ENCODE data around the gene CA9. TPM values are rescaled to one million over a fixed set of nuclear protein-coding genes. Genes with fewer than 3 reads are reported as not detected.

CA9 gene
- total RNA-seq, 1 experiment from 2014 or later, result not detected

DNA sequence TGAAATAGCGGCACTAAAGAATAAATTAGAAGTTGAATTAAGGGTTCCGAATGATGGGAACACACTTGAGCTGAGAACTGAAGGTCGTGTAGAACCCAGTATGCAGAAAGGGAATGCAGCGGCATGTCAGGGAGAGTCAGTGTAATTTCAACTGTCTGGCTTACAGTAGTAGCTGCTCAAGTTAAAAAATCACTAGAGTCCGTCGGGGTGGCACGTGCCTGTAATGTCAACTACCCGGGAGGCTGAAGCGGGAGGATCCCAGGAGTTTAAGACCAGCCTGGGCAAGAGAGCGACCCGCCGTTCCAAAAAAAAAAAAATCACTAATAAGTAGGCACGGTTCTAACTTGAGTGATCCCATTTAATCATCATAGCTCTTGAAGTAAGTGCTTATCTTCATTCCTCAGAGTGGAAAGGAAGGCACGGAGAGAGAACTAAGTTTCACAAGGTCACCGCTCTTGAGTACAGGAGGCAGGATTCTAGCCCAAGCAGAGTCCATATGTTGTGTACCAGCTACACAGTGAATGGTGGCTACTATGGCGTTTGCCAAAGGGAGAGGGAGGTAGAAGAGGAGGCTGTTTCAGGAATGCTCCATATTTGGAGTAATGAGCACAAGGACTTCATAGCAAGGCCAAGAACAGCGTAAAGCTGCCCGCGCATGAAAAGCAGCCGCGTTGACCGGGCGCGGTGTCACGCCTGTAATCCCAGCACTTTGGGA, 16.7 kb upstream of the CA9 start:
- peaks cover 3% of the 10 kb centered on the region for H3K27me3 Mint-ChIP-seq (ENCODE audit: insufficient read depth, unreplicated experiment)
- Histone ChIP-seq H3K9me3 (no peaks in the 10 kb centered on the region), H3K27me3 (replicated peaks; ENCODE audit: control insufficient read depth, insufficient read depth, low read length) (no peaks in the 10 kb centered on the region), H3K4me1 (peaks cover 10% of the 10 kb centered on the region; the same call in 1 of the 2 replicates), H3K36me3 (ENCODE audit: control insufficient read depth, insufficient read depth, low read length) (no peaks in the 10 kb centered on the region), H3K4me3 (ENCODE audit: low read depth, low read length) (peak overlapping the region; percentile 50)
- TF ChIP-seq, protein P1, sequence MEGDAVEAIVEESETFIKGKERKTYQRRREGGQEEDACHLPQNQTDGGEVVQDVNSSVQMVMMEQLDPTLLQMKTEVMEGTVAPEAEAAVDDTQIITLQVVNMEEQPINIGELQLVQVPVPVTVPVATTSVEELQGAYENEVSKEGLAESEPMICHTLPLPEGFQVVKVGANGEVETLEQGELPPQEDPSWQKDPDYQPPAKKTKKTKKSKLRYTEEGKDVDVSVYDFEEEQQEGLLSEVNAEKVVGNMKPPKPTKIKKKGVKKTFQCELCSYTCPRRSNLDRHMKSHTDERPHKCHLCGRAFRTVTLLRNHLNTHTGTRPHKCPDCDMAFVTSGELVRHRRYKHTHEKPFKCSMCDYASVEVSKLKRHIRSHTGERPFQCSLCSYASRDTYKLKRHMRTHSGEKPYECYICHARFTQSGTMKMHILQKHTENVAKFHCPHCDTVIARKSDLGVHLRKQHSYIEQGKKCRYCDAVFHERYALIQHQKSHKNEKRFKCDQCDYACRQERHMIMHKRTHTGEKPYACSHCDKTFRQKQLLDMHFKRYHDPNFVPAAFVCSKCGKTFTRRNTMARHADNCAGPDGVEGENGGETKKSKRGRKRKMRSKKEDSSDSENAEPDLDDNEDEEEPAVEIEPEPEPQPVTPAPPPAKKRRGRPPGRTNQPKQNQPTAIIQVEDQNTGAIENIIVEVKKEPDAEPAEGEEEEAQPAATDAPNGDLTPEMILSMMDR (IDR thresholded peaks at IDR 0.05; ENCODE audit: insufficient read depth in 1 of 2, low read depth in 1 of 2, low read length in 1 of 2, severe bottlenecking in 1 of 2, unreplicated experiment in 1 of 2), result no peak
- H3K36me3 Mint-ChIP-seq (ENCODE audit: insufficient read depth, unreplicated experiment), result peaks cover 42% of the 10 kb centered on the region
- ChIA-PET POLR2A (interaction anchor here (0.5 to 2.3 kb wide), 10 partner anchors 10 to 533 kb away, joined by 3 to 35 read pairs (median 9); partner anchors contain the start of genes CREB3, GBA2, RGP1 and TLN1), CTCF (interaction anchor here (0.6 to 2.9 kb wide), 7 partner anchors 10 to 75 kb away, joined by 3 to 31 read pairs (median 6); partner anchors contain the start of genes CREB3 and TLN1)
- H3K9me3 Mint-ChIP-seq (ENCODE audit: unreplicated experiment), result no peaks in the 10 kb centered on the region
- intact Hi-C loops (cut with micrococcal nuclease; ENCODE audit: unreplicated experiment), result loop anchor here (1.0 to 5.0 kb wide), 3 partner anchors 11 to 75 kb away; partner anchors contain the start of genes CREB3 and TLN1
- H3K4me3 Mint-ChIP-seq (ENCODE audit: unreplicated experiment), result peak overlapping the region; percentile 76
- H3K27ac Mint-ChIP-seq (ENCODE audit: unreplicated experiment), result peak overlapping the region; percentile 82
- H3K4me1 Mint-ChIP-seq (ENCODE audit: low read depth, unreplicated experiment), result peaks cover 8% of the 10 kb centered on the region
- no TSS peak for BruUV-seq (replicated peaks)
- no peak for DNase-seq

DNA sequence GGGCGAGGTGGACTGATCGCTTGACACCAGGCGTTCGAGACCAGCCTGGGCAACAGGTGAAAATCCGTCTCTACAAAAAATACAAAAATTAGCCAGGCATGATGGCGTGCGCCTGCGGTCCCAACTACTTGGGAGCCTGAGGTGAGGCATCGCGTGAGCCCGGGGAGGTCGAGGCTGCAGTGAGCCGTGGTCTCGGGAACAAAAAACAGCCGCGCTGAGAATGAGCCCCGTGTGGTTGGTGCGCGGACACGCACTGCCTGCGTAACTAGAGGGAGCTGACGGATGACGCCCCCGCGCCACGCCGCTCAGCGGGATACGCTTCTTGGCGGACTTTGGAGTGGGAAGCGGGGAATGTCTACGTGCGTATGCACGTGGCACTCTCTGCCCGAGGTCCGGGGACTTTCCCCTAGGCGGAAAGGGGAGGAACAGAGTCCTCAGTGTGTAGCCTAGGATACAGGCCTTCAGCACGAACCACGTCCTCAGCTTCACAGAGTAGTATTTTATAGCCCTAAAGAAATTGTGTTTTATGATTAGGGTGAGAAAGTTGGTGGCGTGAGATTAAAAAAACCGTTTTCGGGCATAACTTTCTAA, 16.1 kb upstream of the CA9 start, which contains the start of gene RMRP:
Gene RMRP (minus strand): TSS at position 474 of the 591 bp plus-strand sequence.
- 0 out of 2 replicates have a peak, but pooled peaks cover 5% of the 10 kb centered on the region for H3K4me1 ChIP-seq
- Mint-ChIP-seq H3K27ac (ENCODE audit: unreplicated experiment) (peak within 1 kb of the TSS; percentile 82), H3K9me3 (ENCODE audit: unreplicated experiment) (no peaks in the 10 kb centered on the region), H3K36me3 (ENCODE audit: insufficient read depth, unreplicated experiment) (peaks cover 49% of the 10 kb centered on the region), H3K4me1 (ENCODE audit: low read depth, unreplicated experiment) (peaks cover 12% of the 10 kb centered on the region), H3K27me3 (ENCODE audit: insufficient read depth, unreplicated experiment) (peaks cover 3% of the 10 kb centered on the region), H3K4me3 (ENCODE audit: unreplicated experiment) (peak within 1 kb of the TSS; percentile 76)
- BruUV-seq (replicated peaks), result no TSS peak
- H3K4me3 ChIP-seq (ENCODE audit: low read depth, low read length), result peak within 1 kb of the TSS; percentile 95
- H3K9me3 ChIP-seq, result no peaks in the 10 kb centered on the region
- peak; percentile 98 to 100 for DNase-seq
- H3K27me3 ChIP-seq (replicated peaks; ENCODE audit: control insufficient read depth, insufficient read depth, low read length), result no peaks in the 10 kb centered on the region
- H3K36me3 ChIP-seq (ENCODE audit: control insufficient read depth, insufficient read depth, low read length), result no peaks in the 10 kb centered on the region
- TF ChIP-seq, protein P1 (IDR thresholded peaks at IDR 0.05; ENCODE audit: insufficient read depth in 1 of 2, low read depth in 1 of 2, low read length in 1 of 2, severe bottlenecking in 1 of 2, unreplicated experiment in 1 of 2), result peak; percentile 15 to 21
- POLR2A ChIA-PET, result interaction anchor here (0.5 to 2.3 kb wide), 15 partner anchors 11 to 533 kb away, joined by 3 to 35 read pairs (median 5); partner anchors contain the start of genes CREB3, GBA2, RGP1 and TLN1
- intact Hi-C loops (cut with micrococcal nuclease; ENCODE audit: unreplicated experiment), result loop anchor here (1.0 to 5.0 kb wide), 4 partner anchors 11 to 157 kb away; partner anchors contain the start of genes CREB3, HINT2 and TLN1
- CTCF ChIA-PET, result interaction anchor here (0.5 to 2.9 kb wide), 13 partner anchors 8 to 133 kb away, joined by 3 to 31 read pairs (median 4); partner anchors contain the start of genes CREB3, GBA2, RGP1 and TLN1
